Hematopoietic multipotent progenitor cell treated with erythropoietin and hydrocortisone succinate and interleukin-3 and kit ligand, for 17 days (in vitro differentiated cells): ENCODE measurements around the gene C1QTNF12.
A peak's percentile ranks its signal among the peaks of the same experiment; 100 is the strongest.

Source experiments
- DNase-seq: peaks from one replicate; pipeline ENCODE4 v3.0.0-alpha.2; 2015; ENCODE audit warnings: low spot score

The C1QTNF12 gene

GRCh38 chr1:1228596-1229321, 17.8 kb downstream of the C1QTNF12 start:
- no peak for DNase-seq

GRCh38 chr1:1228187-1228586, 18.3 kb downstream of the C1QTNF12 start:
- DNase-seq = no peak

- DNase-seq = no peak
These were observed 19.1 kb downstream of the C1QTNF12 start for GRCh38 chr1:1227386-1227785.

GRCh38 chr1:1226566-1227362, 19.8 kb downstream of the C1QTNF12 start:
- no peak for DNase-seq

- DNase-seq = no peak
These were observed 20.6 kb downstream of the C1QTNF12 start for GRCh38 chr1:1225913-1226312.

GRCh38 chr1:1225238-1225845, 21.2 kb downstream of the C1QTNF12 start:
- no peak for DNase-seq

GRCh38 chr1:1223891-1224290, 22.6 kb downstream of the C1QTNF12 start:
- DNase-seq = no peak

- DNase-seq = no peak
These were observed 23.2 kb downstream of the C1QTNF12 start for GRCh38 chr1:1223321-1223720.

- no peak for DNase-seq
These were observed 23.8 kb downstream of the C1QTNF12 start for GRCh38 chr1:1222575-1223225.

- DNase-seq = peak; percentile 5
These were observed 24.5 kb downstream of the C1QTNF12 start for GRCh38 chr1:1221887-1222574.

- DNase-seq = no peak
These were observed 26.3 kb downstream of the C1QTNF12 start for GRCh38 chr1:1220197-1220596.

- no peak for DNase-seq
These were observed 27.2 kb downstream of the C1QTNF12 start for GRCh38 chr1:1219341-1219740.

- no peak for DNase-seq
These were observed 27.9 kb downstream of the C1QTNF12 start for GRCh38 chr1:1218524-1219200.

GRCh38 chr1:1217621-1218523, 28.6 kb downstream of the C1QTNF12 start:
- DNase-seq = no peak

GRCh38 chr1:1216770-1217620, 29.5 kb downstream of the C1QTNF12 start:
- DNase-seq = no peak

GRCh38 chr1:1215881-1216605, 30.5 kb downstream of the C1QTNF12 start:
- no peak for DNase-seq

- DNase-seq = no peak
These were observed 31.3 kb downstream of the C1QTNF12 start for GRCh38 chr1:1215080-1215676.
